ENCODE data around the gene ZRANB3. TPM values are rescaled to one million over a fixed set of nuclear protein-coding genes. Genes with fewer than 3 reads are reported as not detected.

ZRANB3 gene
- total and polyA plus RNA-seq, 11 donors, result 0.69 to 4.1 (median 1.5) TPM

GRCh38 chr2:135183822-135184221, 347.2 kb downstream of the ZRANB3 start:
- peaks cover 0 to 4% (median 0%) of the 10 kb centered on the region in 9 donors for H3K36me3 ChIP-seq
- H3K27me3 ChIP-seq, result no peaks in the 10 kb centered on the region
- DNase-seq, result no peak
- H3K27ac ChIP-seq, result no peak overlapping the region
- ATAC-seq, result no peak
- peaks cover 0 to 6% (median 0%) of the 10 kb centered on the region in 12 donors for H3K9me3 ChIP-seq
- H3K4me1 ChIP-seq, result peaks cover 0 to 3% (median 0%) of the 10 kb centered on the region in 12 donors
- intact Hi-C loops (cut with DNase I), result no loop called here
- H3K4me3 ChIP-seq, result no peak overlapping the region
- TF ChIP-seq POLR2A (IDR thresholded peaks at IDR 0.05) (no peak), CTCF (IDR thresholded peaks at IDR 0.05) (no peak)
- 87 to 100% (median 90%) methylated on average over 1 of the region's 1 CpG for WGBS, 4 donors

- ATAC-seq (no peak), DNase-seq (no peak)
- WGBS, 4 donors, result 71 to 79% (median 76%) methylated on average over 3 of the region's 3 CpGs
- intact Hi-C loops (cut with DNase I), result no loop called here
- no peak overlapping the region for H3K27ac ChIP-seq
- H3K27me3 ChIP-seq, result no peaks in the 10 kb centered on the region
- no peak for TF ChIP-seq POLR2A (IDR thresholded peaks at IDR 0.05)
- no peak for TF ChIP-seq CTCF (IDR thresholded peaks at IDR 0.05)
- H3K9me3 ChIP-seq, result peaks cover 0 to 5% (median 0%) of the 10 kb centered on the region in 12 donors
- H3K4me3 ChIP-seq, result no peak overlapping the region
- H3K36me3 ChIP-seq, result peaks cover 0 to 5% (median 0%) of the 10 kb centered on the region in 9 donors
- peaks cover 0 to 3% (median 0%) of the 10 kb centered on the region in 12 donors for H3K4me1 ChIP-seq
Measured at GRCh38 chr2:135182601-135183000, 348.4 kb downstream of the ZRANB3 start.

GRCh38 chr2:135182190-135182589, 348.8 kb downstream of the ZRANB3 start:
- intact Hi-C loops (cut with DNase I), result no loop called here
- Histone ChIP-seq H3K9me3 (peaks cover 0 to 9% (median 0%) of the 10 kb centered on the region in 12 donors), H3K4me1 (peaks cover 0 to 3% (median 0%) of the 10 kb centered on the region in 12 donors), H3K36me3 (peaks cover 0 to 9% (median 0%) of the 10 kb centered on the region in 9 donors), H3K4me3 (no peak overlapping the region), H3K27ac (no peak overlapping the region), H3K27me3 (no peaks in the 10 kb centered on the region)
- no peak for TF ChIP-seq CTCF (IDR thresholded peaks at IDR 0.05)
- TF ChIP-seq POLR2A (IDR thresholded peaks at IDR 0.05), result no peak
- no peak for ATAC-seq
- no peak for DNase-seq
- WGBS, 4 donors, result 74 to 87% (median 76%) methylated on average over 8 of the region's 8 CpGs

GRCh38 chr2:135179689-135180088, 351.3 kb downstream of the ZRANB3 start:
- intact Hi-C loops (cut with DNase I), result no loop called here
- DNase-seq, result no peak
- Histone ChIP-seq H3K4me1 (no peaks in the 10 kb centered on the region), H3K27me3 (no peaks in the 10 kb centered on the region), H3K36me3 (peaks cover 0 to 32% (median 7%) of the 10 kb centered on the region in 9 donors), H3K4me3 (no peak overlapping the region), H3K9me3 (peaks cover 0 to 15% (median 0%) of the 10 kb centered on the region in 12 donors), H3K27ac (no peak overlapping the region)
- no peak for ATAC-seq
- 88 to 98% (median 95%) methylated on average over 1 of the region's 1 CpG for WGBS, 4 donors
- no peak for TF ChIP-seq CTCF (IDR thresholded peaks at IDR 0.05)
- no peak for TF ChIP-seq POLR2A (IDR thresholded peaks at IDR 0.05)

All from heart left ventricle (tissue), 16 donors.